ENCODE measurements around the gene SV2B. TPM values are rescaled to one million over a fixed set of nuclear protein-coding genes. Genes with fewer than 3 reads are reported as not detected.

Gene SV2B
- total and polyA plus RNA-seq, 2 experiments from 2014 or later, result 0.06 to 0.76 TPM

DNA sequence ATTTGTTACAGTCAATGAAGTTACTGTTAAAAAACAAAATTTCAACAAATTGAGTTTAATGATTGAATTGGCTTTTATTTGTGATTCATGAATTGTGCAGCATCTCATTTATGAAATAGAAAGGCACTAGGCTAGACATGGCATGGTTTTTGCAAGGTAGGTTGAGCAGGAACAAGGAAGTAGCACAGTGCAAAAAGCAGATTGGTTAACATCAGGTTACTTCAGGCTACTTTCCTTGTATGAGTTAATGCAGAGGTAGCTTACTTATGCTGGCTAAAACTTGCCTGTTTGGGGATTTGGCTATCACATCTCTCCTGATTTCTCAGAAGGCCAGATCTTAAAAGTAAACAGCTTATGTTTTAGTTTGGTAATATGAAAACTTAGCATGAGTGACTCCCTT is 23.0 kb upstream of the SV2B start:
- H3K4me2 ChIP-seq, result no peak overlapping the region
- H3K36me3 Mint-ChIP-seq (ENCODE audit: low read depth), result no peaks in the 10 kb centered on the region
- no peaks in the 10 kb centered on the region for H3K27me3 Mint-ChIP-seq (ENCODE audit: insufficient read depth, low read depth, poor library complexity)
- H2AFZ ChIP-seq, result no peak overlapping the region
- H3K79me2 ChIP-seq (replicated peaks; ENCODE audit: insufficient read depth), result no peaks in the 10 kb centered on the region
- no peaks in the 10 kb centered on the region for H3F3A ChIP-seq (replicated peaks; ENCODE audit: low read depth)
- H3K9me2 ChIP-seq (ENCODE audit: insufficient read depth), result no peaks in the 10 kb centered on the region
- no peaks in the 10 kb centered on the region for H3K36me3 ChIP-seq (ENCODE audit: insufficient read depth)
- no peak for TF ChIP-seq JUNB (IDR thresholded peaks at IDR 0.05; ENCODE audit: unreplicated experiment)
- no peak for TF ChIP-seq CREB1 (CRISPR knock-in tag; IDR thresholded peaks at IDR 0.05; ENCODE audit: low read depth)
- no peak for TF ChIP-seq ZNF114 (CRISPR knock-in tag; IDR thresholded peaks at IDR 0.05)
- no peak for TF ChIP-seq ZNF462 (CRISPR knock-in tag; IDR thresholded peaks at IDR 0.05)
- TF ChIP-seq EZH2phosphoT487 (IDR thresholded peaks at IDR 0.05; ENCODE audit: unreplicated experiment), result no peak
- no peak for TF ChIP-seq STAT1 (IDR thresholded peaks at IDR 0.05; ENCODE audit: unreplicated experiment)
- no peak for TF ChIP-seq CTCF (conservative IDR thresholded peaks at IDR 0.05; ENCODE audit: low read depth in 2 of 2)
- no peak for TF ChIP-seq ZNF331 (CRISPR knock-in tag; IDR thresholded peaks at IDR 0.05; ENCODE audit: low read depth)
- no peak for TF ChIP-seq NANOG (IDR thresholded peaks at IDR 0.05; ENCODE audit: borderline replicate concordance)
- TF ChIP-seq POLR2AphosphoS5 (IDR thresholded peaks at IDR 0.05; ENCODE audit: low read depth), result no peak
- TF ChIP-seq, protein P1, sequence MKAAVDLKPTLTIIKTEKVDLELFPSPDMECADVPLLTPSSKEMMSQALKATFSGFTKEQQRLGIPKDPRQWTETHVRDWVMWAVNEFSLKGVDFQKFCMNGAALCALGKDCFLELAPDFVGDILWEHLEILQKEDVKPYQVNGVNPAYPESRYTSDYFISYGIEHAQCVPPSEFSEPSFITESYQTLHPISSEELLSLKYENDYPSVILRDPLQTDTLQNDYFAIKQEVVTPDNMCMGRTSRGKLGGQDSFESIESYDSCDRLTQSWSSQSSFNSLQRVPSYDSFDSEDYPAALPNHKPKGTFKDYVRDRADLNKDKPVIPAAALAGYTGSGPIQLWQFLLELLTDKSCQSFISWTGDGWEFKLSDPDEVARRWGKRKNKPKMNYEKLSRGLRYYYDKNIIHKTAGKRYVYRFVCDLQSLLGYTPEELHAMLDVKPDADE (IDR thresholded peaks at IDR 0.05), result no peak
- TF ChIP-seq, protein P2, sequence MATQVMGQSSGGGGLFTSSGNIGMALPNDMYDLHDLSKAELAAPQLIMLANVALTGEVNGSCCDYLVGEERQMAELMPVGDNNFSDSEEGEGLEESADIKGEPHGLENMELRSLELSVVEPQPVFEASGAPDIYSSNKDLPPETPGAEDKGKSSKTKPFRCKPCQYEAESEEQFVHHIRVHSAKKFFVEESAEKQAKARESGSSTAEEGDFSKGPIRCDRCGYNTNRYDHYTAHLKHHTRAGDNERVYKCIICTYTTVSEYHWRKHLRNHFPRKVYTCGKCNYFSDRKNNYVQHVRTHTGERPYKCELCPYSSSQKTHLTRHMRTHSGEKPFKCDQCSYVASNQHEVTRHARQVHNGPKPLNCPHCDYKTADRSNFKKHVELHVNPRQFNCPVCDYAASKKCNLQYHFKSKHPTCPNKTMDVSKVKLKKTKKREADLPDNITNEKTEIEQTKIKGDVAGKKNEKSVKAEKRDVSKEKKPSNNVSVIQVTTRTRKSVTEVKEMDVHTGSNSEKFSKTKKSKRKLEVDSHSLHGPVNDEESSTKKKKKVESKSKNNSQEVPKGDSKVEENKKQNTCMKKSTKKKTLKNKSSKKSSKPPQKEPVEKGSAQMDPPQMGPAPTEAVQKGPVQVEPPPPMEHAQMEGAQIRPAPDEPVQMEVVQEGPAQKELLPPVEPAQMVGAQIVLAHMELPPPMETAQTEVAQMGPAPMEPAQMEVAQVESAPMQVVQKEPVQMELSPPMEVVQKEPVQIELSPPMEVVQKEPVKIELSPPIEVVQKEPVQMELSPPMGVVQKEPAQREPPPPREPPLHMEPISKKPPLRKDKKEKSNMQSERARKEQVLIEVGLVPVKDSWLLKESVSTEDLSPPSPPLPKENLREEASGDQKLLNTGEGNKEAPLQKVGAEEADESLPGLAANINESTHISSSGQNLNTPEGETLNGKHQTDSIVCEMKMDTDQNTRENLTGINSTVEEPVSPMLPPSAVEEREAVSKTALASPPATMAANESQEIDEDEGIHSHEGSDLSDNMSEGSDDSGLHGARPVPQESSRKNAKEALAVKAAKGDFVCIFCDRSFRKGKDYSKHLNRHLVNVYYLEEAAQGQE (IDR thresholded peaks at IDR 0.05; ENCODE audit: unreplicated experiment), result no peak
- no peak for TF ChIP-seq EZH2 (IDR thresholded peaks at IDR 0.05; ENCODE audit: low read depth, unreplicated experiment)
- DNase-seq (ENCODE audit: low spot score) (no peak), ATAC-seq (no peak)
- no peaks in the 10 kb centered on the region for H3K4me1 Mint-ChIP-seq
- H3K27ac Mint-ChIP-seq, result no peak overlapping the region
- no peaks in the 10 kb centered on the region for H3K27me3 ChIP-seq (ENCODE audit: insufficient read depth)
- H3K9me3 Mint-ChIP-seq, result no peaks in the 10 kb centered on the region; the same call in 2 of the 3 replicates
- H3K4me3 Mint-ChIP-seq, result no peak overlapping the region
- H3K4me1 ChIP-seq (ENCODE audit: insufficient read depth), result no peaks in the 10 kb centered on the region
- no peak overlapping the region for H3K4me3 ChIP-seq
- H3K27ac ChIP-seq (ENCODE audit: low read depth), result no peak overlapping the region
- no peaks in the 10 kb centered on the region for H4K20me1 ChIP-seq (replicated peaks; ENCODE audit: insufficient read depth)
